Right lobe of liver (tissue), 4 donors: ENCODE data around the gene ADD2.

Experiments used
- CTCF ChIP-seq, 4 donors: fragments of 200-600 bp in 3 of 4; fragments of 450-650 bp in 1 of 4; IDR thresholded peaks; one replicate each; pipeline versions ENCODE4 v1.5.1 to v1.8.0; 2016 to 2022; ENCODE audit warnings: antibody characterized with exemption in 4 of 4, mild to moderate bottlenecking in 2 of 4
- POLR2A ChIP-seq: fragments of 450-650 bp; IDR thresholded peaks from one replicate; pipeline ENCODE4 v1.6.1; 2017; ENCODE audit warnings: antibody characterized with exemption, mild to moderate bottlenecking
- donor health status: DM: no; HTN: no; CAD: no.
- donor health status: DM: no; HTN: no; CAD: no.
- donor health status: DM: no; HTN: yes; CAD: no.

- TF ChIP-seq POLR2A (no peak), CTCF (IDR thresholded peaks at IDR 0.05) (no peak)
Observed at GRCh38 chr2:70648961-70649360, 119.0 kb downstream of the ADD2 start.
